Liver (tissue), 9 donors: Measurements from ENCODE around the gene KRT1. TPM values are rescaled to one million over a fixed set of nuclear protein-coding genes. Genes with fewer than 3 reads are reported as not detected.

Experiments
- DNase-seq: peaks from one replicate; pipeline ENCODE4 v3.0.0-alpha.2; 2017; ENCODE audit warnings: low spot score
- H3K27ac ChIP-seq, 2 donors: one replicate each; pipeline ENCODE4 v1.7.0; 2013; ENCODE audit warnings: inconsistent platforms in 2 of 2, low read length in 2 of 2, control low read depth in 1 of 2, low read depth in 1 of 2, mild to moderate bottlenecking in 1 of 2
- H3K27me3 ChIP-seq, 4 donors: one replicate each; pipeline versions ENCODE4 v1.6.1 to v1.7.0; 2013; ENCODE audit warnings: low read length in 3 of 4, inconsistent platforms in 1 of 4, mild to moderate bottlenecking in 1 of 4, moderate library complexity in 1 of 4; ENCODE audit not compliant: control insufficient read depth in 4 of 4, insufficient read depth in 4 of 4
- H3K36me3 ChIP-seq, 4 donors: one replicate each; pipeline versions ENCODE4 v1.6.1 to v1.7.0; 2013; ENCODE audit warnings: low read length in 3 of 4, mild to moderate bottlenecking in 3 of 4, low read depth in 1 of 4, moderate library complexity in 1 of 4; ENCODE audit not compliant: control insufficient read depth in 4 of 4, insufficient read depth in 3 of 4
- H3K4me1 ChIP-seq, 4 donors: one replicate each; pipeline versions ENCODE4 v1.6.1 to v1.7.0; 2013; ENCODE audit warnings: low read length in 3 of 4, mild to moderate bottlenecking in 3 of 4, moderate library complexity in 1 of 4; ENCODE audit not compliant: control insufficient read depth in 4 of 4, insufficient read depth in 4 of 4
- H3K4me3 ChIP-seq, 3 donors: one replicate each; pipeline versions ENCODE4 v1.6.1 to v1.7.0; 2013; ENCODE audit warnings: low read length in 3 of 3, control low read depth in 1 of 3, low read depth in 1 of 3, mild to moderate bottlenecking in 1 of 3
- H3K9ac ChIP-seq, 2 donors: one replicate each; pipeline ENCODE4 v1.7.0; 2013; ENCODE audit warnings: low read length in 2 of 2, mild to moderate bottlenecking in 2 of 2, moderate library complexity in 2 of 2, control low read depth in 1 of 2, low read depth in 1 of 2
- H3K9me3 ChIP-seq, 4 donors: one replicate each; pipeline versions ENCODE4 v1.6.1 to v1.7.0; 2013; ENCODE audit warnings: low read length in 3 of 4; ENCODE audit not compliant: control insufficient read depth in 4 of 4
- EGR1 ChIP-seq, 2 donors: IDR thresholded peaks; 2 replicates each; pipeline ENCODE4 v1.6.1; 2016 to 2018; ENCODE audit warnings: antibody characterized with exemption in 2 of 2, low read depth in 2 of 2
- FOXA1 ChIP-seq: IDR thresholded peaks from 2 replicates; pipeline ENCODE4 v1.6.1; 2016; ENCODE audit warnings: antibody characterized with exemption
- FOXA2 ChIP-seq: IDR thresholded peaks from 2 replicates; pipeline ENCODE4 v1.6.1; 2016; ENCODE audit warnings: antibody characterized with exemption
- GABPA ChIP-seq, 2 donors: IDR thresholded peaks in 1 of 2; conservative IDR thresholded peaks in 1 of 2; 2 replicates each; pipeline ENCODE4 v1.6.1; 2016; ENCODE audit warnings: antibody characterized with exemption in 2 of 2, mild to moderate bottlenecking in 1 of 2, moderate library complexity in 1 of 2
- HNF4A ChIP-seq, 2 donors: conservative IDR thresholded peaks; 2 replicates each; pipeline ENCODE4 v1.6.1; 2016; ENCODE audit warnings: antibody characterized with exemption in 2 of 2, mild to moderate bottlenecking in 2 of 2
- JUND ChIP-seq, 2 donors: IDR thresholded peaks; 2 replicates each; pipeline ENCODE4 v1.6.1; 2016; ENCODE audit warnings: antibody characterized with exemption in 2 of 2
- MAX ChIP-seq: IDR thresholded peaks from 2 replicates; pipeline ENCODE4 v1.6.1; 2016; ENCODE audit warnings: antibody characterized with exemption
- NR2F2 ChIP-seq: IDR thresholded peaks from 2 replicates; pipeline ENCODE4 v1.6.1; 2016; ENCODE audit warnings: antibody characterized with exemption
- RAD21 ChIP-seq, 2 donors: IDR thresholded peaks; 2 replicates each; pipeline ENCODE4 v1.6.1; 2016; ENCODE audit warnings: antibody characterized with exemption in 2 of 2, mild to moderate bottlenecking in 2 of 2
- RXRA ChIP-seq, 2 donors: IDR thresholded peaks; 2 replicates each; pipeline ENCODE4 v1.6.1; 2017 to 2018; ENCODE audit warnings: antibody characterized with exemption in 2 of 2, mild to moderate bottlenecking in 1 of 2
- SP1 ChIP-seq: IDR thresholded peaks from 2 replicates; pipeline ENCODE4 v1.6.1; 2018; ENCODE audit warnings: antibody characterized with exemption, mild to moderate bottlenecking
- TAF1 ChIP-seq: conservative IDR thresholded peaks from 2 replicates; pipeline ENCODE4 v1.6.1; 2016; ENCODE audit warnings: antibody characterized with exemption, mild to moderate bottlenecking
- YY1 ChIP-seq: IDR thresholded peaks from 2 replicates; pipeline ENCODE4 v1.6.1; 2016; ENCODE audit warnings: antibody characterized with exemption, mild to moderate bottlenecking
- ZBTB33 ChIP-seq: IDR thresholded peaks from 2 replicates; pipeline ENCODE4 v1.6.1; 2016; ENCODE audit warnings: antibody characterized with exemption
- WGBS: extraction: QIAGEN DNeasy Blood & Tissue Kit; methylation state at CpG from one replicate; pipeline ENCODE4 v1.1.7; 2013; 5-methylcytosine and 5-hydroxymethylcytosine counted together
- polyA plus RNA-seq, 2 donors: library from polyadenylated mRNA; stranded (reverse) in 1 of 2; unstranded in 1 of 2; fragments of 200-250 nt in 1 of 2; fragments of >200 nt in 1 of 2; fragmentation: Nextera tagmentation in 1 of 2; extraction: Ambion mirVana in 1 of 2; gene quantifications; one replicate each; pipeline versions ENCODE4 v1.2.1 to v1.2.3, GENCODE V29; 2013 to 2015
- total RNA-seq, 2 donors: library from RNA; depleted of rRNA; stranded (reverse); fragments of >200 nt; gene quantifications; one replicate each; pipeline ENCODE4 v1.2.3, GENCODE V29; 2014
- TF ChIP-seq, protein P1 (sequence below): IDR thresholded peaks from 2 replicates; pipeline ENCODE4 v1.6.1; 2016; ENCODE audit warnings: antibody characterized with exemption, mild to moderate bottlenecking
- donor health status: healthy.
- donor health status: healthy.
- donor health status: healthy.
- donor health status: healthy.
- donor health status: healthy.

KRT1 gene
- total and polyA plus RNA-seq, 4 donors = 0.14 to 2.7 TPM; not detected in 2

DNA sequence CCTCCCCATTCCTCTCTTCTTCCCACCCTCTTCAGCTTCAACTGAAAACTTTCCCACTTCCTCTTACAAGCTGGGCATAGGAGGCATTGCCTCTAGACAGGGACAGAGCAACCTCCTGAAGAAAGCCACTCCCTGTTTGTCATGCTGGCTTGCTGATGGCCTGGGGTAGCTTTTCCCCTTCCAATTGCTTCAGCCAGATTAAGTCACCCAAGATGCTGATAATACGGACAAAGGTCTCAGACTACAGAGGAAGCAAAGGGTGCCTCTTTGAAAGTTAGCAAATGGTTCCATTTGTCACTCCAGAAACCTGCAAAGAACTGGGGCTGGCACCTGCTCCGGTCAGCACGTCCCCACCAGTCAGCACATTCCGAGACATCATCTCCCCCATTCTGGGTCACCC is 34.2 kb downstream of the KRT1 start:
- no peak overlapping the region for H3K9ac ChIP-seq
- H3K4me3 ChIP-seq = no peak overlapping the region
- H3K9me3 ChIP-seq = no peaks in the 10 kb centered on the region
- H3K27ac ChIP-seq = no peak overlapping the region
- no peaks in the 10 kb centered on the region for H3K4me1 ChIP-seq
- peaks cover 0 to 3% (median 0%) of the 10 kb centered on the region in 4 donors for H3K27me3 ChIP-seq
- 69% methylated on average over 4 of the region's 4 CpGs for WGBS
- H3K36me3 ChIP-seq = no peaks in the 10 kb centered on the region
- DNase-seq = peak; percentile 33
- no peak for TF ChIP-seq EGR1 (IDR thresholded peaks at IDR 0.05; ENCODE audit: low read depth in 2 of 2)
- no peak for TF ChIP-seq FOXA2
- TF ChIP-seq GABPA (IDR thresholded peaks at IDR 0.05 in 1 of 2, conservative IDR thresholded peaks at IDR 0.05 in 1 of 2) = no peak
- TF ChIP-seq FOXA1 = no peak
- no peak for TF ChIP-seq YY1
- TF ChIP-seq NR2F2 = no peak

- H3K36me3 ChIP-seq = no peaks in the 10 kb centered on the region
- TF ChIP-seq YY1 (no peak), RAD21 (IDR thresholded peaks at IDR 0.05) (no peak), JUND (IDR thresholded peaks at IDR 0.05) (no peak), FOXA1 (no peak), GABPA (IDR thresholded peaks at IDR 0.05 in 1 of 2, conservative IDR thresholded peaks at IDR 0.05 in 1 of 2) (no peak), RXRA (IDR thresholded peaks at IDR 0.05) (no peak)
- peaks cover 0 to 3% (median 0%) of the 10 kb centered on the region in 4 donors for H3K27me3 ChIP-seq
- no peak overlapping the region for H3K4me3 ChIP-seq
- WGBS = 68% methylated on average over 7 of the region's 7 CpGs
- no peak overlapping the region for H3K9ac ChIP-seq
- no peak overlapping the region for H3K27ac ChIP-seq
- no peaks in the 10 kb centered on the region for H3K4me1 ChIP-seq
- peak; percentile 34 for DNase-seq
- H3K9me3 ChIP-seq = no peaks in the 10 kb centered on the region
Observed at GRCh38 chr12:52645120-52645761, 35.0 kb downstream of the KRT1 start.

DNA sequence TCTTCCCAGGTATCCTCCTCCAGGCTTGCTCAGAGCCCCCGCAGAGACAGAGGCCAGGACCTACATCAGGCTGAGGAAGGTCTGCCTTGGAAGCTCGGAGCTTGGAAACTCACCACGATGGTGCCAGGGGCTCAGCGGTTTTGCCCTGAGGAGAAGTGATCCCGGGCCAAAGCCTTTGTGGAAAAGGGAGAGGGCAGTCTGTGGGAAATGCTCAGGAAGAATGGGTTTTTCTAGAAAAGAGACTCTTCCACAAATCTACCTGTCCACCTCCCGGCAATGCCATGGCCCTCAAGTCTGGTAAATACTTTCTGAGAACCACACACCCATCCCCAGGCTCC is 36.2 kb downstream of the KRT1 start:
- Histone ChIP-seq H3K27me3 (peaks cover 0 to 3% (median 0%) of the 10 kb centered on the region in 4 donors), H3K4me3 (no peak overlapping the region), H3K9me3 (no peaks in the 10 kb centered on the region), H3K9ac (no peak overlapping the region), H3K27ac (no peak overlapping the region), H3K36me3 (no peaks in the 10 kb centered on the region), H3K4me1 (no peaks in the 10 kb centered on the region)
- TF ChIP-seq ZBTB33 (no peak), HNF4A (conservative IDR thresholded peaks at IDR 0.05) (no peak), SP1 (no peak), GABPA (IDR thresholded peaks at IDR 0.05 in 1 of 2, conservative IDR thresholded peaks at IDR 0.05 in 1 of 2) (no peak), MAX (no peak), FOXA1 (no peak), TAF1 (no peak)
- TF ChIP-seq, protein P1, sequence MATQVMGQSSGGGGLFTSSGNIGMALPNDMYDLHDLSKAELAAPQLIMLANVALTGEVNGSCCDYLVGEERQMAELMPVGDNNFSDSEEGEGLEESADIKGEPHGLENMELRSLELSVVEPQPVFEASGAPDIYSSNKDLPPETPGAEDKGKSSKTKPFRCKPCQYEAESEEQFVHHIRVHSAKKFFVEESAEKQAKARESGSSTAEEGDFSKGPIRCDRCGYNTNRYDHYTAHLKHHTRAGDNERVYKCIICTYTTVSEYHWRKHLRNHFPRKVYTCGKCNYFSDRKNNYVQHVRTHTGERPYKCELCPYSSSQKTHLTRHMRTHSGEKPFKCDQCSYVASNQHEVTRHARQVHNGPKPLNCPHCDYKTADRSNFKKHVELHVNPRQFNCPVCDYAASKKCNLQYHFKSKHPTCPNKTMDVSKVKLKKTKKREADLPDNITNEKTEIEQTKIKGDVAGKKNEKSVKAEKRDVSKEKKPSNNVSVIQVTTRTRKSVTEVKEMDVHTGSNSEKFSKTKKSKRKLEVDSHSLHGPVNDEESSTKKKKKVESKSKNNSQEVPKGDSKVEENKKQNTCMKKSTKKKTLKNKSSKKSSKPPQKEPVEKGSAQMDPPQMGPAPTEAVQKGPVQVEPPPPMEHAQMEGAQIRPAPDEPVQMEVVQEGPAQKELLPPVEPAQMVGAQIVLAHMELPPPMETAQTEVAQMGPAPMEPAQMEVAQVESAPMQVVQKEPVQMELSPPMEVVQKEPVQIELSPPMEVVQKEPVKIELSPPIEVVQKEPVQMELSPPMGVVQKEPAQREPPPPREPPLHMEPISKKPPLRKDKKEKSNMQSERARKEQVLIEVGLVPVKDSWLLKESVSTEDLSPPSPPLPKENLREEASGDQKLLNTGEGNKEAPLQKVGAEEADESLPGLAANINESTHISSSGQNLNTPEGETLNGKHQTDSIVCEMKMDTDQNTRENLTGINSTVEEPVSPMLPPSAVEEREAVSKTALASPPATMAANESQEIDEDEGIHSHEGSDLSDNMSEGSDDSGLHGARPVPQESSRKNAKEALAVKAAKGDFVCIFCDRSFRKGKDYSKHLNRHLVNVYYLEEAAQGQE = no peak
- peak; percentile 1 for DNase-seq
- WGBS = 88% methylated on average over 6 of the region's 6 CpGs
